Neutrophil (primary cell): Measurements from ENCODE around the gene SERPINB1.

Experiments
- H3K27ac ChIP-seq: fragments of 200-600 bp; sonication (generic); 2 replicates; pipeline ENCODE4 v1.5.1; 2016; ENCODE audit warnings: mild to moderate bottlenecking, moderate library complexity
- H3K27me3 ChIP-seq: fragments of 200-600 bp; sonication (generic); 2 replicates; pipeline ENCODE4 v1.6.0; 2016; ENCODE audit warnings: mild to moderate bottlenecking
- H3K36me3 ChIP-seq: fragments of 200-600 bp; sonication (generic); 2 replicates; pipeline ENCODE4 v1.5.1; 2017
- H3K4me1 ChIP-seq, 2 experiments: fragments of 200-600 bp in 1 of 2; sonication (generic) in 1 of 2; 1 replicate in 1 of 2; 2 replicates in 1 of 2; pipeline versions ENCODE4 v1.5.1 to v1.6.1; 2013 to 2016; ENCODE audit warnings: low read depth in 1 of 2, low read length in 1 of 2, mild to moderate bottlenecking in 1 of 2, moderate library complexity in 1 of 2; ENCODE audit not compliant: control insufficient read depth in 1 of 2, insufficient read depth in 1 of 2
- H3K4me3 ChIP-seq, 2 experiments: fragments of 200-600 bp in 1 of 2; sonication (generic) in 1 of 2; 1 replicate in 1 of 2; 2 replicates in 1 of 2; pipeline ENCODE4 v1.5.1; 2013 to 2016; ENCODE audit warnings: low read depth in 1 of 2, low read length in 1 of 2, mild to moderate bottlenecking in 1 of 2, moderate library complexity in 1 of 2
- H3K9me3 ChIP-seq: fragments of 200-600 bp; sonication (generic); 2 replicates; pipeline ENCODE4 v1.5.1; 2016
- TF ChIP-seq, protein P1 (sequence below): fragments of 200-600 bp; sonication (generic); IDR thresholded peaks from 2 replicates; pipeline ENCODE4 v1.5.1; 2016; ENCODE audit warnings: antibody characterized with exemption

SERPINB1 gene

DNA sequence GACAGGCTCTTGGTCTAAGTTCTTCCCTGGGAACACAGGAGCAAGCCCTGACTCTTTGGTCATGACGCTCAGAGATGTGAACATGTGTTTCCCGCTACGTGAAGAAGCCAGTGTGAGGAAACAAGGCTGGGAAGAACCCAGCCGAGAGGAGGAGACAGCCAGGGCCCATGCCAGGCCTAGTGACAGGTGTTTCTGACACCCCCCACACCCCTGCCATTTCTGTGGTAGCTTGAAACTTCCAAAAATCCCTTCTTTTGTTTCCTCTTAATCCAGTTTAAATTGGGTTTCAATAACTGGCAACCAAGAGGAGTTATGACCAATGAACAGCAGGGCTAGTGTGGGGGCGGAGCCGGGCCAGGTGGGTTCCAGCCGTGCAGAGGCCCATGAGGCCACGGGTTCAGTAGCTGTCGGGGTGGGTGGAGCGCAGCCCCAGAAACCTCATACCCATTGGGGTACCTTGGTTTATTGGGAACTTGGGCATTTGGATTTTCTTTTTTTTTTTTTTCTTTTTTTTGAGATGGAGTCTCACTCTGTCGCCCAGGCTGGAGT, 43.0 kb downstream of the SERPINB1 start:
- H3K27me3 ChIP-seq: no peaks in the 10 kb centered on the region
- H3K27ac ChIP-seq: peak overlapping the region; percentile 90
- no peak overlapping the region for H3K4me3 ChIP-seq
- peaks cover 90 to 91% of the 10 kb centered on the region in 2 experiments for H3K4me1 ChIP-seq
- no peaks in the 10 kb centered on the region for H3K36me3 ChIP-seq
- H3K9me3 ChIP-seq: no peaks in the 10 kb centered on the region
- TF ChIP-seq, protein P1, sequence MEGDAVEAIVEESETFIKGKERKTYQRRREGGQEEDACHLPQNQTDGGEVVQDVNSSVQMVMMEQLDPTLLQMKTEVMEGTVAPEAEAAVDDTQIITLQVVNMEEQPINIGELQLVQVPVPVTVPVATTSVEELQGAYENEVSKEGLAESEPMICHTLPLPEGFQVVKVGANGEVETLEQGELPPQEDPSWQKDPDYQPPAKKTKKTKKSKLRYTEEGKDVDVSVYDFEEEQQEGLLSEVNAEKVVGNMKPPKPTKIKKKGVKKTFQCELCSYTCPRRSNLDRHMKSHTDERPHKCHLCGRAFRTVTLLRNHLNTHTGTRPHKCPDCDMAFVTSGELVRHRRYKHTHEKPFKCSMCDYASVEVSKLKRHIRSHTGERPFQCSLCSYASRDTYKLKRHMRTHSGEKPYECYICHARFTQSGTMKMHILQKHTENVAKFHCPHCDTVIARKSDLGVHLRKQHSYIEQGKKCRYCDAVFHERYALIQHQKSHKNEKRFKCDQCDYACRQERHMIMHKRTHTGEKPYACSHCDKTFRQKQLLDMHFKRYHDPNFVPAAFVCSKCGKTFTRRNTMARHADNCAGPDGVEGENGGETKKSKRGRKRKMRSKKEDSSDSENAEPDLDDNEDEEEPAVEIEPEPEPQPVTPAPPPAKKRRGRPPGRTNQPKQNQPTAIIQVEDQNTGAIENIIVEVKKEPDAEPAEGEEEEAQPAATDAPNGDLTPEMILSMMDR: no peak

DNA sequence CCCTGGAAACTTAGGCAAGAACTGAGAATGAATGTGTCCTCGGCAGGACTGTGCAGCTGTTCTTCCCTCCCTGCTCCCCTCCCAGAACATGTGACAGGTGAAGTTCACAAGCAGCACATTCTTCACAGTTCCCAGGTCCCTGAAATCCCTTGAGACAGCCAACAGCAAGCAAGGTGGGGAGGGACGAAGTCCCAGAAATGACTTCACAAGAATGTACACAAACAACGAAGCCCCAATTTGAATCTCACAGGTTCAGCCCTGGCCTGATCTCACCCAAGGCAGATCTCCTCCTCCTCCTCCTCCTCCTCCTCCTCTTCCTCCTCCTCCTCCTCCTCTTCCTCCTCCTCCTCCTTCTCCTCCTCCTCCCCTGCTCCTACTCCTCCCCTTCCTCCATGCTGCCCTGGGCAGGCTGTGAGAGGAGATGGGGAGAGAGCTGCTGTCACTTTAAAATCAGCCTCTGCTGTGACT, 44.1 kb downstream of the SERPINB1 start:
- Histone ChIP-seq H3K9me3 (no peaks in the 10 kb centered on the region), H3K27ac (peak overlapping the region; percentile 90), H3K36me3 (no peaks in the 10 kb centered on the region), H3K27me3 (no peaks in the 10 kb centered on the region), H3K4me3 (peak overlapping the region; percentile 58 to 60), H3K4me1 (peaks cover 91 to 92% of the 10 kb centered on the region in 2 experiments)
- TF ChIP-seq, protein P1: no peak

DNA sequence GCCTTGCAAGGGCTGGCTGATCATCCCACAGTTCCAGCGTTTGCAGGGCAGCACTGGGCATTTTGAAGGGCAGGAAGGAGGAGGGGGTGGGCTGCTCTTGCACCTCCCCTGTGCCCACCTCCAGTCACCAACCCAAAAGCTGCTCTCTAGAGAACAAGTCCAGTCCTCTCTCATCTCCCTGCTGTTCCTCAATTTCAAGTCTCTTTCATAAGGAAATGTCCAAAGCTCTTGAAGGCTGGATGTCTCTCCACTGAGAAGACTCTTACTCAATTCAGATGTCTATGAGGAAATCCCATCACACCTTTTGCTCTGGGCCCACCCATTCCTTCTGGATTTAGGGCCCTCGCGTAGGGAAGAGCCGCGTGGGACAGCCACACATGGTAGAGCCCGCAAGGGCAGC, 44.8 kb downstream of the SERPINB1 start:
- Histone ChIP-seq H3K4me3 (peak overlapping the region; percentile 58 to 60), H3K27ac (peak overlapping the region; percentile 90), H3K4me1 (peaks cover 91 to 92% of the 10 kb centered on the region in 2 experiments), H3K27me3 (no peaks in the 10 kb centered on the region), H3K9me3 (no peaks in the 10 kb centered on the region), H3K36me3 (no peaks in the 10 kb centered on the region)
- TF ChIP-seq, protein P1: no peak

DNA sequence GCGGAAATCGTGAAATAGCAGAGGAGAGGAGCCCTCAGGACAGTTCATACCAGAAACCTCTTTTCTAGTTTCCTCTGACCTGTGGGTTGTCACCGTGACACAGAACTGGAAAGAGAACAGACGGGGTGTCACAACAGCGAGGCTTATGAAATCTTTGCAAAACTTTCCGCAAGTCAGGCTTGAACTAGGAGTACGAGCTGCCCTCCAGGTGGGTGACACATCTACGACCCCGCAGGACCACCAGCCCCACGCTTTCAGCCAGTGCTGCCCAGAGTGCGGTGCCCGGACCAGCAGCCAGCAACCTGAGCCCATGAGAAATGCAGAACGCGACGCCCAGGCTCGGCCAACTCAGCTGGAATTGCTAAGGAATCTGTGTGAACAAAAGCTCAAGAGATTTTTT, 45.7 kb downstream of the SERPINB1 start:
- Histone ChIP-seq H3K36me3 (no peaks in the 10 kb centered on the region), H3K27ac (peak overlapping the region; percentile 90), H3K9me3 (no peaks in the 10 kb centered on the region), H3K4me1 (peaks cover 97% of the 10 kb centered on the region in 2 experiments), H3K27me3 (no peaks in the 10 kb centered on the region), H3K4me3 (peak overlapping the region; percentile 58 to 60)
- TF ChIP-seq, protein P1: no peak

DNA sequence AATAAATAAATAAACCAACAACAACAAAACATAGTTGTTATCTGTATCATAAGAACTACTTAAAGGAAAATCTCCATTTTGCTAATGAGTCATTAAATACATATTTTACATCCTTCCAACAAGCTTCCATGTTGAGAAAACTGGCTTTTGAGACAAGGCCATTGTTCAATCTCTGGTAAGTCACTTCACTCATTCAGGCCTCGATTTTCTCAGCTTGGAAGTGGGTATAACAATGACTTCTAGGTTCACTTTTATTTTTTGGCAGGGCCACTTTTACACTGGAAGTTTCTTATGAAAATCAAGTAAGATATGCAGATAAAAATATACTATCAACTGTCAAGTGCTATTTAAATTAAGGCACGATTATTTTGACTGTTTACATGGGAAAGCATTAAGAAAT, 46.5 kb downstream of the SERPINB1 start:
- Histone ChIP-seq H3K4me3 (peak overlapping the region; percentile 58 to 60), H3K4me1 (peaks cover 92% of the 10 kb centered on the region in 2 experiments), H3K27me3 (no peaks in the 10 kb centered on the region), H3K36me3 (no peaks in the 10 kb centered on the region), H3K27ac (peak overlapping the region; percentile 90), H3K9me3 (no peaks in the 10 kb centered on the region)
- TF ChIP-seq, protein P1: no peak
